CD14-positive monocyte (primary cell): ENCODE measurements around the gene ALDOB. TPM values are rescaled to one million over a fixed set of nuclear protein-coding genes. Genes with fewer than 3 reads are reported as not detected.

ENCODE experiments used
- DNase-seq, 3 donors: peaks; one replicate each; pipeline ENCODE4 v3.0.0-alpha.2; 2011 to 2022
- H2AFZ ChIP-seq: 2 replicates; pipeline ENCODE4 v1.6.0; 2012; ENCODE audit warnings: mild to moderate bottlenecking, low read depth, low read length, inconsistent platforms; ENCODE audit not compliant: insufficient read depth, poor library complexity, severe bottlenecking
- H3K27ac ChIP-seq, 2 donors: 1 replicate in 1 of 2; 2 replicates in 1 of 2; pipeline ENCODE4 v1.5.1; 2012 to 2013; ENCODE audit warnings: low read length in 2 of 2, control low read depth in 1 of 2, inconsistent platforms in 1 of 2, low read depth in 1 of 2, mild to moderate bottlenecking in 1 of 2
- H3K27me3 ChIP-seq, 2 donors: one replicate each; pipeline versions ENCODE4 v1.6.0 to v1.6.1; 2011 to 2013; ENCODE audit warnings: low read length in 2 of 2; ENCODE audit not compliant: control insufficient read depth in 2 of 2, insufficient read depth in 2 of 2
- H3K36me3 ChIP-seq, 2 donors: replicated peaks in 1 of 2; 1 replicate in 1 of 2; 2 replicates in 1 of 2; pipeline versions ENCODE4 v1.5.1 to v1.6.1; 2012 to 2013; ENCODE audit warnings: low read length in 2 of 2, control low read depth in 1 of 2, inconsistent platforms in 1 of 2, mild to moderate bottlenecking in 1 of 2; ENCODE audit not compliant: insufficient read depth in 2 of 2, control insufficient read depth in 1 of 2
- H3K4me1 ChIP-seq, 2 donors: 1 replicate in 1 of 2; 2 replicates in 1 of 2; pipeline versions ENCODE4 v1.5.1 to v1.6.1; 2012 to 2013; ENCODE audit warnings: low read length in 2 of 2, control low read depth in 1 of 2, inconsistent platforms in 1 of 2, mild to moderate bottlenecking in 1 of 2, moderate library complexity in 1 of 2; ENCODE audit not compliant: insufficient read depth in 2 of 2, control insufficient read depth in 1 of 2
- H3K4me2 ChIP-seq: replicated peaks from 2 replicates; pipeline ENCODE3; 2012; ENCODE audit warnings: low read length, moderate library complexity, mild to moderate bottlenecking; ENCODE audit not compliant: poor library complexity, severe bottlenecking; ENCODE audit errors: extremely low read depth
- H3K4me3 ChIP-seq, 3 experiments: fragments of 200-600 bp in 1 of 3; sonication (generic) in 1 of 3; replicated peaks in 1 of 3; 1 replicate in 2 of 3; 2 replicates in 1 of 3; pipeline ENCODE4 v1.5.1; 2011 to 2013; ENCODE audit warnings: low read length in 3 of 3, mild to moderate bottlenecking in 3 of 3, control low read depth in 2 of 3, low read depth in 2 of 3, inconsistent platforms in 1 of 3, moderate library complexity in 1 of 3
- H3K79me2 ChIP-seq: 2 replicates; pipeline ENCODE4 v1.6.0; 2012; ENCODE audit warnings: mild to moderate bottlenecking, control low read depth, inconsistent platforms, low read length, moderate library complexity; ENCODE audit not compliant: insufficient read depth
- H3K9ac ChIP-seq: 2 replicates; pipeline ENCODE4 v1.6.0; 2017; ENCODE audit warnings: low read length, mild to moderate bottlenecking; ENCODE audit not compliant: insufficient read depth, poor library complexity, severe bottlenecking
- H3K9me3 ChIP-seq, 2 donors: replicated peaks in 1 of 2; 1 replicate in 1 of 2; 2 replicates in 1 of 2; pipeline versions ENCODE4 v1.5.1 to v1.6.1; 2012 to 2013; ENCODE audit warnings: low read length in 2 of 2, control low read depth in 1 of 2; ENCODE audit not compliant: control insufficient read depth in 1 of 2, insufficient read depth in 1 of 2
- H4K20me1 ChIP-seq: 2 replicates; pipeline ENCODE4 v1.6.0; 2012; ENCODE audit warnings: mild to moderate bottlenecking, low read length, control low read depth, moderate library complexity; ENCODE audit not compliant: insufficient read depth
- H3K27ac Mint-ChIP-seq, 7 donors: one replicate each; pipeline ENCODE4 v1.8.0; 2020; ENCODE audit warnings: mild to moderate bottlenecking in 7 of 7, mixed read lengths in 7 of 7, moderate library complexity in 6 of 7, inconsistent platforms in 2 of 7
- H3K27me3 Mint-ChIP-seq, 3 donors: one replicate each; pipeline ENCODE4 v1.8.0; 2021 to 2022; ENCODE audit warnings: low read depth in 3 of 3, mild to moderate bottlenecking in 3 of 3, mixed read lengths in 3 of 3, moderate library complexity in 3 of 3, inconsistent platforms in 1 of 3
- H3K36me3 Mint-ChIP-seq, 2 donors: one replicate each; pipeline ENCODE4 v1.8.0; 2020; ENCODE audit warnings: mixed read lengths in 2 of 2, inconsistent platforms in 1 of 2, mild to moderate bottlenecking in 1 of 2
- H3K4me1 Mint-ChIP-seq: one replicate; pipeline ENCODE4 v1.8.0; 2020; ENCODE audit warnings: mild to moderate bottlenecking, mixed read lengths
- H3K4me3 Mint-ChIP-seq, 2 donors: one replicate each; pipeline ENCODE4 v1.8.0; 2020; ENCODE audit warnings: mild to moderate bottlenecking in 2 of 2, mixed read lengths in 2 of 2, moderate library complexity in 1 of 2
- H3K9me3 Mint-ChIP-seq, 7 donors: one replicate each; pipeline ENCODE4 v1.8.0; 2020 to 2022; ENCODE audit warnings: mixed read lengths in 7 of 7, mild to moderate bottlenecking in 6 of 7, moderate library complexity in 6 of 7, inconsistent platforms in 2 of 7
- CTCF ChIP-seq: fragments of 200-600 bp; IDR thresholded peaks from one replicate; pipeline ENCODE4 v1.8.0; 2022; ENCODE audit warnings: antibody characterized with exemption, mild to moderate bottlenecking
- WGBS: methylation state at CpG from one replicate; pipeline ENCODE4 v1.1.5; 2013; ENCODE audit warnings: missing lambda C conversion rate; ENCODE audit not compliant: insufficient coverage; 5-methylcytosine and 5-hydroxymethylcytosine counted together
- intact Hi-C, 2 donors: fragments of 100-400 bp; cut with micrococcal nuclease; formaldehyde crosslinking; loops; one replicate each; pipeline versions ENCODE4 v1.15.0 to v1.15.1; 2023
- polyA plus RNA-seq, 3 donors: library from polyadenylated mRNA; depleted of rRNA in 1 of 3; unstranded in 2 of 3; stranded (reverse) in 1 of 3; fragments of 300-500 nt in 2 of 3; fragments of >200 nt in 1 of 3; fragmentation: Illumina TruSeq in 2 of 3; gene quantifications; 1 replicate in 2 of 3; 2 replicates in 1 of 3; pipeline ENCODE4 v1.2.3, GENCODE V29; 2012 to 2021

Gene ALDOB
- polyA plus RNA-seq, 3 donors: not detected

- H3K9ac ChIP-seq: no peak overlapping the region
- H4K20me1 ChIP-seq: no peaks in the 10 kb centered on the region
- no peak overlapping the region for H3K27ac ChIP-seq
- H3K27me3 Mint-ChIP-seq: peaks cover 3 to 7% (median 3%) of the 10 kb centered on the region in 3 donors
- no peaks in the 10 kb centered on the region for H3K79me2 ChIP-seq
- no peak overlapping the region for H3K4me3 ChIP-seq
- H3K9me3 ChIP-seq: no peaks in the 10 kb centered on the region
- peaks cover 5% of the 10 kb centered on the region for H3K4me1 Mint-ChIP-seq
- no peak for TF ChIP-seq CTCF
- H3K9me3 Mint-ChIP-seq: no peaks in the 10 kb centered on the region
- no peak for DNase-seq
- no CpG with 5 or more reads among the region's 2 CpGs for WGBS
- H3K36me3 ChIP-seq: no peaks in the 10 kb centered on the region
- no peak overlapping the region for H3K27ac Mint-ChIP-seq
- H3K4me2 ChIP-seq: no peak overlapping the region
- no peak overlapping the region for H2AFZ ChIP-seq
- intact Hi-C loops: loop anchor here in 1 of 2 donors (10.0 kb wide), 1 partner anchor 58 kb away; no protein-coding TSS in a partner anchor
- no peaks in the 10 kb centered on the region for H3K4me1 ChIP-seq
- H3K27me3 ChIP-seq: no peaks in the 10 kb centered on the region
- H3K4me3 Mint-ChIP-seq: no peak overlapping the region
- no peaks in the 10 kb centered on the region for H3K36me3 Mint-ChIP-seq
These were observed 31.3 kb upstream of the ALDOB start for GRCh38 chr9:101466863-101467262.

GRCh38 chr9:101465326-101465915, 29.8 kb upstream of the ALDOB start:
- DNase-seq: peak in 2 of 3 donors; percentile 9 to 14
- H3K27me3 ChIP-seq: no peaks in the 10 kb centered on the region
- no peak overlapping the region for H3K9ac ChIP-seq
- H3K4me2 ChIP-seq: no peak overlapping the region
- H4K20me1 ChIP-seq: no peaks in the 10 kb centered on the region
- Mint-ChIP-seq H3K36me3 (no peaks in the 10 kb centered on the region), H3K4me3 (no peak overlapping the region), H3K27ac (no peak overlapping the region), H3K4me1 (peaks cover 5% of the 10 kb centered on the region), H3K9me3 (no peaks in the 10 kb centered on the region), H3K27me3 (peaks cover 2 to 9% (median 9%) of the 10 kb centered on the region in 3 donors)
- intact Hi-C loops: loop anchor here in 1 of 2 donors (10.0 kb wide), 1 partner anchor 59 kb away; no protein-coding TSS in a partner anchor
- no peak overlapping the region for H3K27ac ChIP-seq
- H3K4me1 ChIP-seq: no peaks in the 10 kb centered on the region
- H3K4me3 ChIP-seq: no peak overlapping the region
- no peaks in the 10 kb centered on the region for H3K79me2 ChIP-seq
- H2AFZ ChIP-seq: no peak overlapping the region
- H3K9me3 ChIP-seq: no peaks in the 10 kb centered on the region
- no peaks in the 10 kb centered on the region for H3K36me3 ChIP-seq
- no CpG with 5 or more reads among the region's 6 CpGs for WGBS
- TF ChIP-seq CTCF: no peak
